T-helper 2 cell treated with Interferon-gamma antibody and Interleukin-4, amounts not matched to agents 5 μg/mL and 100 μg/mL, for 36 hours (primary cell): ENCODE results near the gene BRPF3.

Experiments
- DNase-seq: peaks from one replicate; pipeline ENCODE4 v3.0.0; 2021; ENCODE audit warnings: low spot score
- H3K27ac Mint-ChIP-seq: one replicate; pipeline ENCODE4 v1.8.0; 2021; ENCODE audit warnings: mild to moderate bottlenecking, mixed read lengths
- H3K27me3 Mint-ChIP-seq: one replicate; pipeline ENCODE4 v1.8.0; 2021; ENCODE audit warnings: low read depth, mixed read lengths
- H3K36me3 Mint-ChIP-seq: one replicate; pipeline ENCODE4 v1.8.0; 2021; ENCODE audit warnings: low read depth, mixed read lengths
- H3K4me1 Mint-ChIP-seq: one replicate; pipeline ENCODE4 v1.8.0; 2021; ENCODE audit warnings: low read depth, mixed read lengths
- H3K4me3 Mint-ChIP-seq: one replicate; pipeline ENCODE4 v1.8.0; 2022; ENCODE audit warnings: mild to moderate bottlenecking, moderate library complexity, mixed read lengths
- H3K9me3 Mint-ChIP-seq: one replicate; pipeline ENCODE4 v1.8.0; 2021; ENCODE audit warnings: mixed read lengths

Gene BRPF3

DNA sequence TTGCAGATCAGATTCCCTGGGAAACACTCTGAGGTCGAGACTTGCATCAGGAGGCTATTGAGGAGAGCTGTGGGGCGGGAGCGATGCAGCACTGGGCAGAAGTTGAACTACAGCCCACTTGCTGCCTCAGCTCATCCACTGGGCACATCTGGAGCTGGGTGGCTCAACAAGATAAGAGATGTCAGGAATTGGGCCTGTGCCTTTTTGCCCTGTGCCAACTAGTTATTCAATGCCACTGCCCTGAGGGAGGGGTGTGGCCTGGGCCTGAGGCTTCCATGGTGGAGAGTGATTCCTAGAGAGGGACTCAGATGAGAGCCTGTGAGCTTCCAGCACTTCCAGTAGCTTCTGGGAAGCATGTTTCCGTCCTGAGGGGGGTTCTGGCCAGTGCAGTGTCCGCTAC is 32.7 kb downstream of the BRPF3 start:
- Mint-ChIP-seq H3K36me3 (peaks cover 14% of the 10 kb centered on the region), H3K4me1 (no peaks in the 10 kb centered on the region), H3K4me3 (no peak overlapping the region), H3K27me3 (no peaks in the 10 kb centered on the region), H3K27ac (no peak overlapping the region), H3K9me3 (no peaks in the 10 kb centered on the region)
- DNase-seq = no peak

DNA sequence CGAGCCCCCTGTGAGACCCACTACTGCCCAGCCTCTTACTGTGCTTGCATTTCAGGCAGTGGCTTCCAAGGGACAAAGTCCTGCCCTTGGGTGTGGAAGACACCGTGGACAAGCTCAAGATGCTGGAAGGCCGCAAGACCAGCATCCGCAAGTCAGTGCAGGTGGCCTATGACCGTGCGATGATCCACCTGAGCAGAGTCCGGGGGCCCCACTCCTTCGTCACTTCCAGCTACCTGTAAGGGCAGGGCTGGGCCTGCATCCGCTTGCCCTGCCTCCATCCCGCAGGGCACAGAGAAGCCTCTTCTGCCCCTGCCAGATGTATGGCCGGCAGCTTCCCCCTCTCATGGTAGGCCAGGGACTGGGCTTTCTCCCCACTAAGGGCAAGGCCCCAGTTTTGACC is 33.8 kb downstream of the BRPF3 start:
- no peak for DNase-seq
- Mint-ChIP-seq H3K36me3 (peaks cover 11% of the 10 kb centered on the region), H3K4me1 (peaks cover 3% of the 10 kb centered on the region), H3K9me3 (no peaks in the 10 kb centered on the region), H3K27ac (no peak overlapping the region), H3K27me3 (no peaks in the 10 kb centered on the region), H3K4me3 (no peak overlapping the region)

DNA sequence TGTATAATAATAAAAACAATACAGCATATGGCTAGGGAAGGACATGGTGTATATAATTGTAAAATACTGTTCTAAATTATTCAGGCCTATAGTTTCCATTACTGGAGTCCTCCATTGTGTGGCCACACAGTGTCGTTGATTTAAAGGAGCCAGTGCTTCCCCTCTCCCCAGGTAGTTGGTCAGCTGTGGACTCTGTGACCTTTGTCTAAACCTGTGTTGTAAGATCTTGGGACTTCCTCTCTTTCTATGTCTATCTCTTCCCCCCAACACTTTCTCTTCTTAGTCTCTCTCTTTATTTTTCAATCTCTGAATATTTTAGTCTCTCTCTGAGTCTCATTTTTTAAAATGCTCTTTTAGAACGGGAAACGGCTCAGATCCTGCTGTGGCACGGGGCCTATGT is 35.6 kb downstream of the BRPF3 start:
- H3K9me3 Mint-ChIP-seq = no peaks in the 10 kb centered on the region
- no peaks in the 10 kb centered on the region for H3K27me3 Mint-ChIP-seq
- no peak for DNase-seq
- peaks cover 6% of the 10 kb centered on the region for H3K36me3 Mint-ChIP-seq
- no peak overlapping the region for H3K27ac Mint-ChIP-seq
- peaks cover 3% of the 10 kb centered on the region for H3K4me1 Mint-ChIP-seq
- H3K4me3 Mint-ChIP-seq = no peak overlapping the region

DNA sequence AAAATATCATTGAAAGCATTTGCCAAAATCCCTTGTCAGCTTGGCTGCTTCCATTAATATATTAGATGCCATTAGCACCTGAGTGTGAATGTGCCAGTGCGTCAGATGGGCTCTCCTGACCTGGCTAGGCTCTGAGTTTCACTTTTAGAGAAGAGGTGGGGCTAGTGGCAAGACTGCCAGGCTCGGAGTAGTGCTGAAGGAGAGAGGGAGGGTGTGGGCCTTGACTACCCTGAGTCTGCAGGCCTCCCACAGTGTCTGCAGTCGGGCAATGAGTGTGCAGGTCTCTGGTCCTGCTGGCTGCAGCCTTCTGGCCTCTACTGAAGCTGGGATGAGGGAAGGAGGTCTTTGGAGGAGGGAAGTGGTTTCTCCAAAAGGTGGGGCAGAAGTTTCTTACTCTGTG is 38.8 kb downstream of the BRPF3 start:
- DNase-seq = no peak
- H3K27ac Mint-ChIP-seq = no peak overlapping the region
- peaks cover 3% of the 10 kb centered on the region for H3K4me1 Mint-ChIP-seq

DNA sequence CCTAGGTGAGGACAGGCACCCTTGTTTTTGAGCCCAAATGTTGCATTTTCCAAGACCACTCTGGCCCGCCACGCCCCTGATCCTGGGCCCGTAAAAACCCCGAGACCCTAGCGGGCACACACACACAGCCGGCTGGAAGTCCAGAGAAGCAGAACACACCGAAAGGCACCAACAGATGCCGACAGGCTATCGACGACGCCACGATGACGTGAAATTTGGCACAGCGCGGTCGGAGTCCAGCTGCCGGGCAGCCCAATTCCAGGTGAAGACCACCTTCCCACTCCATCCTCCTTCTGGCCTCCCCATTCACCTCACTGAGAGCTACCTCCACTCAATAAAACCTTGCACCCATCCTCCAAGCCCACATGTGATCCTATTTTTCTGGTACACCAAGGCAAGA is 39.3 kb downstream of the BRPF3 start:
- DNase-seq = no peak
- Mint-ChIP-seq H3K27ac (no peak overlapping the region), H3K9me3 (no peaks in the 10 kb centered on the region), H3K4me3 (no peak overlapping the region), H3K4me1 (peaks cover 3% of the 10 kb centered on the region), H3K36me3 (peaks cover 4% of the 10 kb centered on the region), H3K27me3 (no peaks in the 10 kb centered on the region)

More for the DNA sequence above, 38.8 kb downstream of the BRPF3 start:
- Mint-ChIP-seq H3K36me3 (peaks cover 5% of the 10 kb centered on the region), H3K4me3 (no peak overlapping the region), H3K9me3 (no peaks in the 10 kb centered on the region), H3K27me3 (no peaks in the 10 kb centered on the region)

DNA sequence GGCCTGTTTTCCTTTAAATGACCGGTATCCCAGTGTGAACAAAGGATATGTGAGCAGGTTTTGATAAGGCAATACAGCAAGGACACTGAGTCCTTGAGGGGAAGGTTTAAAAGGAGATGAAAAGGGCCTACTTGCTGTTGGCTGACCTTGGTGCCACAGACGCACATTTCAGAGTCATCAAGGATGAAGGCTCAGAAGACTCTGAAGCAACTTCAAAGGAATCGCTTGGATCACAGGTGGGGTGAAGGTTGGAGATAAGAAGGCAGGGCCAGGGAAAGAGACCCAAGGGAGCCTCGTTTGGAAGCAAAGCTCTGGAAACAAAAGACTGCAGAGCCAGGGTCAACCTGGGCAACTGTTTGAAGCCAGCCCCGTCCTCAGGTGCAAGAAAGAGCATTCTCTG is 43.2 kb downstream of the BRPF3 start:
- no peak overlapping the region for H3K27ac Mint-ChIP-seq
- no peaks in the 10 kb centered on the region for H3K36me3 Mint-ChIP-seq
- H3K9me3 Mint-ChIP-seq = no peaks in the 10 kb centered on the region
- no peak overlapping the region for H3K4me3 Mint-ChIP-seq
- H3K4me1 Mint-ChIP-seq = peaks cover 11% of the 10 kb centered on the region
- no peak for DNase-seq
- peaks cover 21% of the 10 kb centered on the region for H3K27me3 Mint-ChIP-seq

DNA sequence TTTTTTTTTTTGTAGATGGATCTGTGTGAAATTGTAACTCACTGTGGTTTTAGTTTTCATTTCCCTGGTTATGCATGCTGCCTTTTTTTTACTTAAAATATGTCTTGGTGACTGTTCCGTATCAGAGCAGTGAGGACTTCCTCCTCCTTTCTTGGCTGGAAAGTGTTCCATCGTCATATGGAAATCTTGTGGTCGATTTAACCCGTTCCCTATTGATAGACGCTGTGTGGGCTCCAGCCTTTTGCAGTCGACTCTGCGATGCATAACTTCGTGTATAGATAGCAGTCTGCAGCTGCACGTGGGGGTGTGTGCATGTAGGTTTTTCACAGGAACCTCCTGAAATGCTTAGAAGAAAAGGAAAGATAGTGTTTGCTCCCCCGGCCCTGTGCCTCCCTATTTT is 45.2 kb downstream of the BRPF3 start:
- Mint-ChIP-seq H3K36me3 (no peaks in the 10 kb centered on the region), H3K9me3 (no peaks in the 10 kb centered on the region), H3K27me3 (peaks cover 28% of the 10 kb centered on the region), H3K4me1 (peaks cover 15% of the 10 kb centered on the region), H3K4me3 (no peak overlapping the region), H3K27ac (no peak overlapping the region)
- peak; percentile 28 for DNase-seq

DNA sequence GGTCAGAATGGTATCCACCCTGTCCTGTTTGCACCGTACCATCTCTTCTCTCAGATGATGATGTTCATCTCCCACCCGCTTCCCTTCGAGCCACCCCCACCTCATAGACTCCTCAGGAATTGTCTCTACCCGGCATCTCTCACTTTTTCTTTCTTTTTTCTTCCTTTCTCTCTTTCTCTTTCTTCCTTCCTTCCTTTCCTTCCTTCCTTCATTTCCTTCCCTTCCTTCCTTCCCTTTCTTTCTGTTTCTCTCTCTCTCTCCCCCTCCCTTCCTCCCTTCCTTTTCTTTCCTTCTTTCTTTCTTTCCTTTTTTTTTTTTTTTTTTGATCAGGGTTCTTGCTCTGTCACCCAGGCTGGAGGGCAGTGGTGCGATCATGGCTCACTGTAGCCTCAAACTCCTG is 45.6 kb downstream of the BRPF3 start:
- Mint-ChIP-seq H3K4me1 (peaks cover 15% of the 10 kb centered on the region), H3K27me3 (peaks cover 32% of the 10 kb centered on the region), H3K36me3 (no peaks in the 10 kb centered on the region), H3K9me3 (no peaks in the 10 kb centered on the region), H3K27ac (no peak overlapping the region), H3K4me3 (no peak overlapping the region)
- no peak for DNase-seq

DNA sequence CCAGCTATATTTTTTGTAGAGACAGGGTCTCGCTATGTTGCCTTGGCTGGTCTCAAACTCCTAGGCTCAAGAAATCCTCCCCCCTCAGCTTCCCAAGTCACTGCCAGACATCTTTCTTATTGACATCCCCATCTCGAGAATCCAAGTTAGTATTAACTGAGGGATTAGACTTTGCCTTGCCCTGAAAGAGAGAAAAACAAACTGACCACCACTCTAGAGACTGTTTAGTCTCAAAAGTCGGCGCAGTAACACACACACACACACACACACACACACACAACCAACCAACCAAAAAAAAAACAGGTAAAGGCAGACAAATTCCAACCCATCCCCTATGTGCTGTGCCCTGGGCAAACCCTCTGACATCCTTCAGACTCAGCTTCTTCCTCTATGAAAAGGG is 46.1 kb downstream of the BRPF3 start:
- no peak for DNase-seq
- H3K36me3 Mint-ChIP-seq = no peaks in the 10 kb centered on the region
- no peak overlapping the region for H3K4me3 Mint-ChIP-seq
- no peak overlapping the region for H3K27ac Mint-ChIP-seq
- H3K4me1 Mint-ChIP-seq = peaks cover 15% of the 10 kb centered on the region
- H3K9me3 Mint-ChIP-seq = no peaks in the 10 kb centered on the region
- H3K27me3 Mint-ChIP-seq = peaks cover 34% of the 10 kb centered on the region

DNA sequence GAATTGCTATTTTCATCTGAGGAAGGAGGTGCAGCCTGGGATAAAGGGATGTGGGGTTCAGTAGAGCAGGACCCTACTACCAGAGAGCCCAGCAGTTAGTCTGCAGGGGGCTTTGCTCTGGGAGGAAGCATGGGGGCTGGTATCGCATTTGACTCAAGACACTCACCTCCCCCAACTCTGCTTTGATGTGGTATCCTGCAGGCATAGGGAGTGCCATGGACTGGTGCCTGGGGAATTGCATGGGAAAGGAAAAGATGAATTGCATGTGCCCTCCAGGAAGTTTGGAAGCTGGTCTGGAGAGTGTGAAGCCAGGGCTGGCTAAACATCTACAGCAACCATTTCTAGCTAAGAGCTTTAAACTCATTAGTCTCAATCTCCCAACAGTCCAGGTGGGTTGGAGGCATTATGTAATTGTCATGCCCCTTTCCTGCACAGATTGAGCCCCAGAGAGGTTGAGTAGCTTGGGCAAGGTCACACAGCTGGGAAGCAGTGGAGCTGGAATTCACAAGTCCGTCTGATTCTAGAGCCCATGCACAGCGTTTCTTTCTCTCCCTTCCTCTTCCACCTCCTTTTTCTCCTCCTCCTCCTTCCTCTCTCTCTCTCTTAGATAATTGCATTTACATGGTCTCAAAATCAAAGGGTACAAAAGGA is 47.1 kb downstream of the BRPF3 start:
- H3K4me1 Mint-ChIP-seq = peaks cover 15% of the 10 kb centered on the region
- H3K36me3 Mint-ChIP-seq = no peaks in the 10 kb centered on the region
- no peak overlapping the region for H3K4me3 Mint-ChIP-seq

DNA sequence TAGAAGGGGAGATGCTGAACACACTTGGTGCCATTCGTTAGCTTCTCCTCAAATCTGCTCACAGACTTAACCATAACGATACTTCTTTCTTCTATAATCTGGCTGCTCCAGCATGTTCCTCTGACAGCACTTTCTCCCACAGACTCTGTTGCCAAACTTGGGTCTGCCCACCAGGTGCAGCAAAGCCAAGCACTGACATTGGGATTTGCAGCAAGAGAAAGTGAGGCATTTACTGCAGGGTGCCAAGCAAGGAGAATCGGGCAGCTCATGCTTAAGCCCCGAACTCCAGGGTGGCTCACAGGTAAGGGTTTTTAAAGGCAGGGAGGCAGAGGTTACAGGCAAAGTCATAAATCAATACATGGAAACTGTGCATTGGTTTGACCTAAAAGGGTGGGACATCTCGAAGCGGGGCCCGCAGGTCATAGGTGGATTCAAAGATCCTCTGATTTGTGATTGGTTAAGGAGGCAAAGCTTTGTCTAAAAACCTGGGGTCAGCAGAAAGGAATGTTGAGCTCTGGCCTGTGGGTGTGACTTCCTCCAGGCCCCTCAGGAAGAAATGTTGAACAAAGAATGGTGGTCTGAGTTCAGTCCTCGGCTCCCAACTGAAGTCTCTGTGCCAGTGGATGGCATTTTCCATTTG is 48.2 kb downstream of the BRPF3 start:
- peaks cover 34% of the 10 kb centered on the region for H3K27me3 Mint-ChIP-seq
- H3K4me1 Mint-ChIP-seq = peaks cover 15% of the 10 kb centered on the region
- no peak overlapping the region for H3K27ac Mint-ChIP-seq
- H3K4me3 Mint-ChIP-seq = no peak overlapping the region
- H3K36me3 Mint-ChIP-seq = no peaks in the 10 kb centered on the region
- no peak for DNase-seq
- H3K9me3 Mint-ChIP-seq = no peaks in the 10 kb centered on the region

More for the DNA sequence above, 47.1 kb downstream of the BRPF3 start:
- DNase-seq = no peak
- Mint-ChIP-seq H3K9me3 (no peaks in the 10 kb centered on the region), H3K27ac (no peak overlapping the region), H3K27me3 (peaks cover 34% of the 10 kb centered on the region)

DNA sequence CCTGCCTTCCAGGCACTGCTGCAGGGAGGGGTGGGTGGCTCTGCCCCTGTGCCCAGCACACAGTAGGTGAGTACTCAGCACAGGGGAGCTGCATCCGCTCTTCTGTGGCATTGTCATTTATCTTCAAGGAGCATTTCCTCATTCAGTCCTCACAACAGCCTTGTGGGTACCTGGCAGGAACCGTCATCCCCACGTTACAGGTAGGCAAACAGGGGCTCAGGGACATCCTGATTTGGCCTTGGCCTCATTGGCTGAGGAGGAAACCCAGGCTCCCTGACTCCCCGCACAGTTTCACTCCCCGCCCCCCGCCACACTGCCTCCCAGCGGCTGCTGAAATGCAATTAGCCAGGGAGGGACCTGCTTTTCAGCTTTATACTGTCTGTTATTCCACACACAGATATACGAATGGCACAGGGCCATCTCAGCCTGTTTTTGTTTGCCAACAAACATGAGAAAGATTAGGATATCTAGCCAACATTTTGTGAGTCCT is 49.1 kb downstream of the BRPF3 start:
- Mint-ChIP-seq H3K4me3 (no peak overlapping the region), H3K27me3 (peaks cover 34% of the 10 kb centered on the region), H3K4me1 (peaks cover 15% of the 10 kb centered on the region), H3K9me3 (no peaks in the 10 kb centered on the region), H3K36me3 (no peaks in the 10 kb centered on the region), H3K27ac (no peak overlapping the region)
- no peak for DNase-seq

DNA sequence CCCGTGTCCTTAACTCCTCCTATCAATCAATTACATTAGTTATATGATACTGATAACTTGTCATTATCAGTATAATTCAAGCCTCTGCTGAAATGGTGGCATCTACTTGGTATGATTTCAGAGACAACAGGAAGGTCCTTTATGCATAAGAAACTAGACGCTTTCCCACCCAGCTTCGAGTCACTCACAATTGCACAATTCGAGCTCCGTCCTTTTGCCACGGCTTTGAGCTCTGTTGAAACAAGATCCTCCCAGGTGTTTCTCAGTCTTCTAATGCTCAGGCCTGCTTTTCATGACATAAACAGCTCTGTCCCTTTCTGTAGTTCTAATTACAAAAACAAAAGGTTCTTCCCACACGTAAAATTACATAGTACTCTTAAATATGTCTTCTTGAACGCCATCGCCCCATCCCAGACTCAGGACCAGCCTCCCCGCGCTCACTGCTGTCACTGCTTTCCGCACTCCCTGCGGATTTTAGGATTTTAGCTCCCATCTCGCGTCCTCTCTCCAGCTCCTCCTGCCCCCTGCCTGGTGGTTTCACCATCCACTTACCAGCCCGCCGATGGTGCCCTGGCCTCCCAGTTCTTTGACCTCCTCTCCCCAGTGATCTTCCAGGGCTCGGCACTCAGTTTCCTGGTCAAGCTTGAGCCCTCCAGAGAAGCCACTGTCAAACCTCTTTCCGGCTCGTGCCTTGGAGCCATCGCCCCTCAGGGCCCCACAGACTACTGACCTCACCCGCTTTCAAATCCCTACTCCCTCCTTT is 50.1 kb downstream of the BRPF3 start:
- H3K27ac Mint-ChIP-seq = no peak overlapping the region
- no peak for DNase-seq

DNA sequence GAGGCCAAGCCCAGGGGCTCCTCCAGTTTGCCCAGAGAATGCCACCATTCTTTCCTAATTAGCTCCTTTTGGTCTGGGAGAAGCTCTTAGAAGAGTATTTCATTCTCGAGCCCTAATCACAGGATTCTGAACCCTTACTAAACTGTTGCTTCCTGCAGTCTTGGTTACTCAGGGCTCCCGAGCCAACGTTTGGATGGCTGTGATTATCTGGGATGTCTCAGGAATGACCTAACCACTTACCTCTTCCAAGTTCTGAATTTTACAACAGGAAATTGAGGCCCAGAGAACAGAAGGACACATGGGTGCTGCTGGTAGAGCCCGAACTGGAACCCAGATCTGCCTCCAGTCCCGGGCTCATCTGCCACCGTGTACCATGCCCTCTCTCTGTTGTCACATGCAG is 51.1 kb downstream of the BRPF3 start:
- peaks cover 6% of the 10 kb centered on the region for H3K4me1 Mint-ChIP-seq
- H3K27ac Mint-ChIP-seq = no peak overlapping the region
- DNase-seq = no peak
- no peaks in the 10 kb centered on the region for H3K9me3 Mint-ChIP-seq
- peaks cover 28% of the 10 kb centered on the region for H3K27me3 Mint-ChIP-seq
- H3K4me3 Mint-ChIP-seq = no peak overlapping the region
- H3K36me3 Mint-ChIP-seq = no peaks in the 10 kb centered on the region

More for the DNA sequence above, 50.1 kb downstream of the BRPF3 start:
- H3K4me1 Mint-ChIP-seq = peaks cover 13% of the 10 kb centered on the region
- H3K36me3 Mint-ChIP-seq = no peaks in the 10 kb centered on the region
- H3K9me3 Mint-ChIP-seq = no peaks in the 10 kb centered on the region
- H3K27me3 Mint-ChIP-seq = peaks cover 32% of the 10 kb centered on the region
- H3K4me3 Mint-ChIP-seq = no peak overlapping the region
